ENCODE results near the gene SLC37A1.

- TF ChIP-seq CTCF (conservative IDR thresholded peaks at IDR 0.05; ENCODE audit: low read length) (no peak), EZH2phosphoT487 (IDR thresholded peaks at IDR 0.05; ENCODE audit: borderline replicate concordance) (no peak)
These were observed 53.0 kb downstream of the SLC37A1 start for GRCh38 chr21:42566524-42567213.

Measured in Loucy (cell line).